Measurements from ENCODE around the gene MTHFR. TPM values are rescaled to one million over a fixed set of nuclear protein-coding genes. Genes with fewer than 3 reads are reported as not detected.
"Not testable (repeated sequence)": the region's sequence is repeated elsewhere in the genome, so short reads cannot be mapped to it uniquely, and the experiment has no call there.

The MTHFR gene
- total and polyA plus RNA-seq, 2 of the 4 experiments (the other 2 are of a cell fraction) = 7.3 to 7.4 TPM

DNA sequence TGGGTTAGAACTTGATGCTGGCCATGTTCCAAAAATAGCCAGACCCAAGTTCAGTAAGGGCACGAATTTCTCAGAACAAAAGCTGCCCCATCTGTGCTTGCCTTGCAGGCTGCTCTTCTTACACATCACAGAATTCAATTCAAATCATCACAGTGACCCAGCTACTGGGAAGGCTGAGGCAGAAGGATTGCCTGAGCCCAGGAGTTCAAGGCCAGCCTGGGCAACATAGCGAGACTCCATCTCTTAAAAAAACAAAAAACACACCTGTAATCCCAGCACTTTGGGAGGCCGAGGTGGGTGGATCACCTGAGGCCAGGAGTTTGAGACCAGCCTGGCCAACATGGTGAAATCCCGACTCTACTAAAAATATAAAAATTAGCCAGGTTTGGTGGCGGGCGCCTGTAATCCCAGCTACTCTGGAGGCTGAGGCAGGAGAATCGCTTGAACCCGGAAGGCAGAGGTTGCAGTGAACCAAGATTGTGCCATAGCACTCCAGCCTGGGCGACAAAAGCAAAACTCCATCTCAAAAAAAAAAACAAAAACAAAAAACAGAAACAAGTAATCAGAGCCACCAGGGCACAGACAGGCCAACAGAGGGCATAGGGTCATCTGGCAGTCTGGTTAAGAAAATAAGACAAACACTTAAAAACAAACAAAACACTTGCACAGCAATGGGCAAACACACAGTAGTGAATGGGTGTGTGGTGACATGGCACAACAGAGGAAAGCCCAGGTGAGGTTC is 1.7 kb downstream of the MTHFR start:
- H3K9me1 ChIP-seq (ENCODE audit: insufficient read depth, low read length); DNase-seq; in situ Hi-C loops (cut with MboI; ENCODE audit: low sequenced_read_pairs); BruUV-seq (replicated peaks); dilution Hi-C loops (cut with HindIII; ENCODE audit: low sequenced_read_pairs, unreplicated experiment); H3K9me3 ChIP-seq (ENCODE audit: control insufficient read depth, insufficient read depth, low read length); H3K27me3 ChIP-seq (ENCODE audit: control insufficient read depth, insufficient read depth, low read length); ATAC-seq (ENCODE audit: low read depth); H4K20me1 ChIP-seq (ENCODE audit: insufficient read depth, low read length): not testable (repeated sequence)
- peak overlapping the region; percentile 61 for H3K23ac ChIP-seq (ENCODE audit: low read depth, low read length)
- H3K56ac ChIP-seq (ENCODE audit: extremely low read depth, insufficient read depth, low read length) = peak overlapping the region; percentile 55; the same call in 1 of the 2 replicates
- H4K8ac ChIP-seq (ENCODE audit: low read depth in 2 of 2, low read length in 2 of 2) = peak overlapping the region in 1 of 2 experiments; percentile 47; a peak in 1 of 4 replicates
- peak overlapping the region; percentile 61 for H2BK120ac ChIP-seq (ENCODE audit: low read depth, low read length)
- peak overlapping the region; percentile 44; the same call in 1 of the 2 replicates for H2BK20ac ChIP-seq (ENCODE audit: low read depth, low read length)
- H3K18ac ChIP-seq (ENCODE audit: low read depth, low read length) = peak overlapping the region; percentile 30
- 0 out of 2 replicates have a peak, but pooled peaks have one; percentile 11 for TF ChIP-seq POLR2A (IDR thresholded peaks at IDR 0.05; ENCODE audit: low read depth, low read length)
- H2AK5ac ChIP-seq (ENCODE audit: low read depth, low read length) = peak overlapping the region; percentile 32; the same call in 1 of the 2 replicates
- CTCF ChIA-PET = interaction anchor here (0.5 to 1.1 kb wide), 2 partner anchors 19 to 64 kb away, joined by 4 read pairs; no protein-coding TSS in a partner anchor
- peak overlapping the region; percentile 26 for H3K14ac ChIP-seq (replicated peaks; ENCODE audit: low read depth, low read length)
- intact Hi-C loops (cut with micrococcal nuclease) = loop anchor here (2.0 to 5.0 kb wide), 2 partner anchors 67 to 122 kb away; partner anchors contain the start of genes AGTRAP and MAD2L2
- peaks cover 10 to 63% of the 10 kb centered on the region in 2 experiments; a peak in 3 of 4 replicates for H3K79me1 ChIP-seq (ENCODE audit: low read depth in 1 of 2, low read length in 2 of 2)
- H2BK15ac ChIP-seq (ENCODE audit: low read depth, low read length) = peak overlapping the region; percentile 27; the same call in 1 of the 3 replicates
- WGBS, 2 experiments (ENCODE audit: extremely low coverage in 2 of 2, insufficient read length in 1 of 2) = 100% methylated on average over 2 of the region's 9 CpGs; no CpG with 5 or more reads in 1 of the 2 experiments
- H3K4me2 ChIP-seq (ENCODE audit: low read depth, low read length) = peak overlapping the region; percentile 93
- peak overlapping the region; percentile 32 for H4K5ac ChIP-seq (ENCODE audit: low read depth, low read length)
- peak overlapping the region; percentile 71 for H2BK5ac ChIP-seq (ENCODE audit: low read depth, low read length, poor library complexity, severe bottlenecking)
- H3K4ac ChIP-seq (ENCODE audit: low read depth, low read length) = peak overlapping the region; percentile 57
- H3K27ac ChIP-seq (ENCODE audit: insufficient read depth, low read length) = peak overlapping the region; percentile 92
- H3K4me1 ChIP-seq (ENCODE audit: control insufficient read depth, insufficient read depth, low read length) = peaks cover 13% of the 10 kb centered on the region
- peak overlapping the region; percentile 42 for H3K9ac ChIP-seq (ENCODE audit: low read depth, low read length)
- peak overlapping the region; percentile 16; the same call in 1 of the 2 replicates for H4K91ac ChIP-seq (ENCODE audit: insufficient read depth, low read depth, low read length)
- peak overlapping the region; percentile 92 for H2AFZ ChIP-seq (replicated peaks; ENCODE audit: low read length, poor library complexity)
- H3K36me3 ChIP-seq (ENCODE audit: control insufficient read depth, insufficient read depth, low read length) = peaks cover 16% of the 10 kb centered on the region
- peak overlapping the region; percentile 29; the same call in 1 of the 2 replicates for H3K4me3 ChIP-seq (ENCODE audit: insufficient read depth, low read depth, low read length)
- POLR2A ChIA-PET (ENCODE audit: unreplicated experiment) = interaction anchor here (0.7 to 1.1 kb wide), 2 partner anchors 68 to 106 kb away, joined by 3 to 5 read pairs; no protein-coding TSS in a partner anchor
- peak overlapping the region; percentile 95 for H2AK9ac ChIP-seq (replicated peaks; ENCODE audit: low read depth, low read length, poor library complexity)
